Endothelial cell of umbilical vein (primary cell): ENCODE data around the gene SPINT4. TPM values are rescaled to one million over a fixed set of nuclear protein-coding genes. Genes with fewer than 3 reads are reported as not detected.

Experiments used
- BruUV-seq: library from RNA; stranded (reverse); fragments of 400-500 nt; replicated peaks from 2 replicates; lab custom pipeline; 2021; lab: Mats Ljungman, UMichigan
- CTCF ChIA-PET: fragments of 300-600, 350-600 bp; sonication (Branson Sonifier 250); formaldehyde crosslinking; loops from one replicate; lab custom pipeline; 2021; ENCODE audit warnings: antibody characterized with exemption, inconsistent platforms; lab: Charles Lee
- POLR2A ChIA-PET: fragments of 300-600, 350-600 bp; sonication (Branson Sonifier 250); formaldehyde crosslinking; loops from one replicate; lab custom pipeline; 2021; ENCODE audit warnings: antibody characterized with exemption, inconsistent platforms; lab: Charles Lee
- DNase-seq: peaks from one replicate; pipeline ENCODE4 v3.0.0-alpha.2; 2011; ENCODE audit warnings: low read depth, low spot score
- FAIRE-seq: peaks from 2 replicates; lab custom pipeline; 2011; peaks lifted over from hg19 to GRCh38; lab: Jason Lieb, UNC
- H2AFZ ChIP-seq: 2 replicates; pipeline ENCODE4 v1.6.0; 2012; ENCODE audit warnings: low read depth, low read length, control low read depth, inconsistent platforms
- H3K27ac ChIP-seq: 2 replicates; pipeline ENCODE4 v1.5.1; 2011; ENCODE audit warnings: low read depth, mild to moderate bottlenecking, control low read depth, low read length, moderate library complexity; ENCODE audit not compliant: insufficient read depth
- H3K27me3 ChIP-seq, 2 experiments: 2 replicates each; pipeline versions ENCODE4 v1.6.0 to v1.6.1; 2011; ENCODE audit warnings: low read length in 2 of 2, mixed read lengths in 1 of 2; ENCODE audit not compliant: control insufficient read depth in 2 of 2, insufficient read depth in 2 of 2
- H3K36me3 ChIP-seq, 2 experiments: 2 replicates in 1 of 2; 3 replicates in 1 of 2; pipeline ENCODE4 v1.5.1; 2011; ENCODE audit warnings: low read length in 2 of 2, mild to moderate bottlenecking in 1 of 2, moderate library complexity in 1 of 2; ENCODE audit not compliant: control insufficient read depth in 2 of 2, insufficient read depth in 2 of 2; ENCODE audit errors: extremely low read depth in 1 of 2
- H3K4me1 ChIP-seq: 3 replicates; pipeline ENCODE4 v1.5.1; 2011; ENCODE audit warnings: mild to moderate bottlenecking, low read length; ENCODE audit not compliant: control insufficient read depth, insufficient read depth; ENCODE audit errors: extremely low read depth
- H3K4me2 ChIP-seq: 2 replicates; pipeline ENCODE4 v1.6.1; 2011; ENCODE audit warnings: low read length, control low read depth, mixed read lengths; ENCODE audit not compliant: insufficient read depth
- H3K4me3 ChIP-seq, 3 experiments: fragments of 200-600 bp in 1 of 3; sonication (generic), shearing (Covaris generic) in 1 of 3; replicated peaks in 1 of 3; 2 replicates each; pipeline ENCODE4 v1.5.1; 2011 to 2016; ENCODE audit warnings: control low read depth in 3 of 3, low read length in 3 of 3, mild to moderate bottlenecking in 2 of 3, inconsistent platforms in 1 of 3, low read depth in 1 of 3, moderate library complexity in 1 of 3; ENCODE audit not compliant: insufficient read depth in 1 of 3
- H3K79me2 ChIP-seq: 2 replicates; pipeline ENCODE4 v1.6.0; 2012; ENCODE audit warnings: low read length, inconsistent platforms; ENCODE audit not compliant: control insufficient read depth, insufficient read depth
- H3K9ac ChIP-seq: replicated peaks from 2 replicates; pipeline ENCODE3; 2011; ENCODE audit warnings: low read length, control low read depth; ENCODE audit not compliant: insufficient read depth; ENCODE audit errors: extremely low read depth
- H3K9me1 ChIP-seq: replicated peaks from 3 replicates; pipeline ENCODE4 v1.6.0; 2011; ENCODE audit warnings: mild to moderate bottlenecking, low read length; ENCODE audit not compliant: control insufficient read depth, insufficient read depth; ENCODE audit errors: extremely low read depth
- H3K9me3 ChIP-seq: replicated peaks from 2 replicates; pipeline ENCODE4 v1.5.1; 2012; ENCODE audit warnings: low read length, inconsistent platforms; ENCODE audit not compliant: control insufficient read depth, insufficient read depth
- H4K20me1 ChIP-seq: replicated peaks from 2 replicates; pipeline ENCODE3; 2011; ENCODE audit warnings: mild to moderate bottlenecking, low read length; ENCODE audit not compliant: control insufficient read depth, insufficient read depth; ENCODE audit errors: extremely low read depth
- EZH2 ChIP-seq: IDR thresholded peaks from 2 replicates; pipeline ENCODE4 v1.6.1; 2012; ENCODE audit warnings: borderline replicate concordance, low read depth, mild to moderate bottlenecking, moderate library complexity, low read length, inconsistent platforms; ENCODE audit not compliant: severe bottlenecking
- FOS ChIP-seq: IDR thresholded peaks from 2 replicates; pipeline ENCODE4 v1.6.1; 2011; ENCODE audit warnings: mild to moderate bottlenecking, low read length, moderate library complexity, borderline replicate concordance; ENCODE audit not compliant: insufficient read depth
- GATA2 ChIP-seq: IDR thresholded peaks from 2 replicates; pipeline ENCODE4 v1.7.0; 2011; ENCODE audit warnings: low read depth, mild to moderate bottlenecking, moderate library complexity, mixed read lengths, low read length; ENCODE audit not compliant: insufficient read length, insufficient read depth
- JUN ChIP-seq: IDR thresholded peaks from 2 replicates; pipeline ENCODE4 v1.6.1; 2011; ENCODE audit warnings: borderline replicate concordance, low read depth; ENCODE audit not compliant: insufficient read length, insufficient read depth
- MYC ChIP-seq: IDR thresholded peaks from one replicate; pipeline ENCODE4 v1.6.1; 2011; ENCODE audit warnings: mild to moderate bottlenecking, low read depth, low read length
- POLR2A ChIP-seq: IDR thresholded peaks from 2 replicates; pipeline ENCODE4 v1.6.1; 2012; ENCODE audit warnings: low read depth, mild to moderate bottlenecking, control low read depth, low read length
- POLR2AphosphoS5 ChIP-seq: IDR thresholded peaks from 2 replicates; pipeline ENCODE4 v1.6.1; 2012; ENCODE audit warnings: low read depth, mild to moderate bottlenecking, control low read depth, low read length, moderate library complexity; ENCODE audit not compliant: insufficient read depth
- dilution Hi-C: fragments of 300-500 bp; cut with MboI; formaldehyde crosslinking; loops from one replicate; pipeline ENCODE4 v1.15.0; 2019; ENCODE audit warnings: low sequenced_read_pairs; ENCODE audit not compliant: extremely low pct_ligation_motif_present
- intact Hi-C: fragments of 100-400 bp; cut with micrococcal nuclease; formaldehyde crosslinking; loops from one replicate; pipeline ENCODE4 v1.10.0; 2022
- polyA plus RNA-seq, 4 experiments: library from polyadenylated mRNA; depleted of rRNA in 3 of 4; stranded (reverse) in 3 of 4; unstranded in 1 of 4; fragments of >200 nt; gene quantifications; 2 replicates each; pipeline versions ENCODE4 v1.2.1 to v1.2.3, GENCODE V29; 2011 to 2012; ENCODE audit warnings: missing spikeins in 1 of 4
- total RNA-seq: library from RNA; stranded (reverse); gene quantifications from 2 replicates; pipeline ENCODE4 v1.2.3, GENCODE V29; 2021
- TF ChIP-seq, protein P1 (sequence below): IDR thresholded peaks from 2 replicates; pipeline ENCODE4 v1.6.1; 2011; ENCODE audit not compliant: insufficient read depth, insufficient read length
- TF ChIP-seq, protein P2 (sequence below), 2 donors: IDR thresholded peaks; 1 replicate in 1 of 2; 2 replicates in 1 of 2; pipeline ENCODE4 v1.5.1; 2011; ENCODE audit warnings: low read length in 2 of 2, mild to moderate bottlenecking in 2 of 2, moderate library complexity in 2 of 2, control low read depth in 1 of 2, inconsistent platforms in 1 of 2, low read depth in 1 of 2; ENCODE audit not compliant: insufficient read depth in 1 of 2; ENCODE audit errors: extremely low read depth in 1 of 2

The SPINT4 gene
- total and polyA plus RNA-seq, 2 donors (not counting 3 experiments of a cell fraction or from before 2014, with no cell fraction given): not detected

DNA sequence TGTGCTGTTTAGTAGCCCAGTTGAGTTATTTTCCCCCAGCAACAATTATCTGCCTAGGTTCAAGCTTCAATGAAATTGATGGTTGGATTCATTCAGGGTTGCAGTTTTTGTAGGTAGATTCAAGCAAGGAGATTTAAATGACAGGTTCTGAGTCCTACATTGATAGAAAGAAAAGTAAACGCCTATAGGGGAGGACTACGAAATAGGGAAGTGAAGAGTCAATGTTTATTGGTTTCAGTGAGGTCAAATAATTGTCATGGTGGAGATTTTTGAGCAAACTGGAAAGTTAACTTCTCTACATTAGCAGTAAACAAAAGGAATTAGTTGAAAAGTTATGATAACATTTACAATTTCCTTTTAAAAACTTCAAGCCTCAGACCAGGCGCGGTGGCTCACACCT is 21.0 kb upstream of the SPINT4 start:
- dilution Hi-C loops (no loop called here), intact Hi-C loops (no loop called here)
- Histone ChIP-seq H3K9me3 (no peaks in the 10 kb centered on the region), H4K20me1 (no peaks in the 10 kb centered on the region), H3K27me3 (no peaks in the 10 kb centered on the region), H3K9ac (no peak overlapping the region), H3K4me1 (no peaks in the 10 kb centered on the region), H3K4me2 (no peak overlapping the region), H3K79me2 (no peaks in the 10 kb centered on the region), H3K9me1 (no peaks in the 10 kb centered on the region), H2AFZ (no peak overlapping the region), H3K36me3 (no peaks in the 10 kb centered on the region), H3K4me3 (no peak overlapping the region), H3K27ac (no peak overlapping the region)
- POLR2A ChIA-PET: no interaction called here
- BruUV-seq: no TSS peak
- CTCF ChIA-PET: no interaction called here
- DNase-seq (no peak), FAIRE-seq (no peak)
- no peak for TF ChIP-seq POLR2AphosphoS5
- TF ChIP-seq JUN: no peak
- TF ChIP-seq, protein P1, sequence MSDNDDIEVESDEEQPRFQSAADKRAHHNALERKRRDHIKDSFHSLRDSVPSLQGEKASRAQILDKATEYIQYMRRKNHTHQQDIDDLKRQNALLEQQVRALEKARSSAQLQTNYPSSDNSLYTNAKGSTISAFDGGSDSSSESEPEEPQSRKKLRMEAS: no peak
- TF ChIP-seq EZH2: no peak
- TF ChIP-seq FOS: no peak
- TF ChIP-seq GATA2: no peak
- TF ChIP-seq POLR2A: no peak
- TF ChIP-seq, protein P2, sequence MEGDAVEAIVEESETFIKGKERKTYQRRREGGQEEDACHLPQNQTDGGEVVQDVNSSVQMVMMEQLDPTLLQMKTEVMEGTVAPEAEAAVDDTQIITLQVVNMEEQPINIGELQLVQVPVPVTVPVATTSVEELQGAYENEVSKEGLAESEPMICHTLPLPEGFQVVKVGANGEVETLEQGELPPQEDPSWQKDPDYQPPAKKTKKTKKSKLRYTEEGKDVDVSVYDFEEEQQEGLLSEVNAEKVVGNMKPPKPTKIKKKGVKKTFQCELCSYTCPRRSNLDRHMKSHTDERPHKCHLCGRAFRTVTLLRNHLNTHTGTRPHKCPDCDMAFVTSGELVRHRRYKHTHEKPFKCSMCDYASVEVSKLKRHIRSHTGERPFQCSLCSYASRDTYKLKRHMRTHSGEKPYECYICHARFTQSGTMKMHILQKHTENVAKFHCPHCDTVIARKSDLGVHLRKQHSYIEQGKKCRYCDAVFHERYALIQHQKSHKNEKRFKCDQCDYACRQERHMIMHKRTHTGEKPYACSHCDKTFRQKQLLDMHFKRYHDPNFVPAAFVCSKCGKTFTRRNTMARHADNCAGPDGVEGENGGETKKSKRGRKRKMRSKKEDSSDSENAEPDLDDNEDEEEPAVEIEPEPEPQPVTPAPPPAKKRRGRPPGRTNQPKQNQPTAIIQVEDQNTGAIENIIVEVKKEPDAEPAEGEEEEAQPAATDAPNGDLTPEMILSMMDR (IDR thresholded peaks at IDR 0.05; ENCODE audit: extremely low read depth in 1 of 2, insufficient read depth in 1 of 2, low read depth in 1 of 2, low read length in 2 of 2): no peak
- no peak for TF ChIP-seq MYC
